HG02588 (cell line): ENCODE data around the gene CCDC28B.
"Not testable (repeated sequence)": the region's sequence is repeated elsewhere in the genome, so short reads cannot be mapped to it uniquely, and the experiment has no call there.

Experiments used
- ATAC-seq: cut with Tn5 transposase; IDR thresholded peaks from one replicate; pipeline ENCODE4 v1.9.1; 2021; ENCODE audit warnings: mild to moderate bottlenecking, moderate library complexity; ENCODE audit not compliant: unreplicated experiment

CCDC28B gene

GRCh38 chr1:32200226-32201010 is at the start of gene CCDC28B:
Gene CCDC28B (plus strand): TSS chr1:32200595. CDS start chr1:32201936, 1,341 bp downstream.
- ATAC-seq = no peak

- ATAC-seq = no peak
Observed at GRCh38 chr1:32150847-32151246, 49.5 kb upstream of the CCDC28B start.

- ATAC-seq = no peak
Observed at GRCh38 chr1:32151319-32151787, 49.0 kb upstream of the CCDC28B start.

- ATAC-seq = no peak
Observed at GRCh38 chr1:32159189-32159588, 41.2 kb upstream of the CCDC28B start.

- ATAC-seq = no peak
Observed at GRCh38 chr1:32163405-32163804, 37.0 kb upstream of the CCDC28B start.

- not testable (repeated sequence) for ATAC-seq
Observed at GRCh38 chr1:32165633-32166032, 34.8 kb upstream of the CCDC28B start.

GRCh38 chr1:32170991-32171390 is 29.4 kb upstream of the CCDC28B start:
- no peak for ATAC-seq

- no peak for ATAC-seq
Observed at GRCh38 chr1:32172621-32173245, 27.7 kb upstream of the CCDC28B start.

GRCh38 chr1:32178380-32179192 is 21.8 kb upstream of the CCDC28B start:
- ATAC-seq = no peak

- no peak for ATAC-seq
Observed at GRCh38 chr1:32179193-32179442, 21.3 kb upstream of the CCDC28B start.

GRCh38 chr1:32179443-32180185 is 20.8 kb upstream of the CCDC28B start, which contains the start of gene TXLNA:
Gene TXLNA (plus strand): TSS chr1:32179675. CDS start chr1:32180346, 671 bp downstream.
- ATAC-seq = peak; percentile 83

GRCh38 chr1:32180186-32181060 is 20.0 kb upstream of the CCDC28B start:
- peak; percentile 17 for ATAC-seq

- no peak for ATAC-seq
Observed at GRCh38 chr1:32181065-32181464, 19.3 kb upstream of the CCDC28B start.

- no peak for ATAC-seq
Observed at GRCh38 chr1:32181563-32181962, 18.8 kb upstream of the CCDC28B start.

GRCh38 chr1:32182060-32182459 is 18.3 kb upstream of the CCDC28B start:
- ATAC-seq = no peak

- ATAC-seq = no peak
Observed at GRCh38 chr1:32184650-32185049, 15.7 kb upstream of the CCDC28B start.

- ATAC-seq = no peak
Observed at GRCh38 chr1:32186077-32186476, 14.3 kb upstream of the CCDC28B start.

- no peak for ATAC-seq
Observed at GRCh38 chr1:32186491-32186890, 13.9 kb upstream of the CCDC28B start.

- ATAC-seq = no peak
Observed at GRCh38 chr1:32187850-32188249, 12.5 kb upstream of the CCDC28B start.
